Adrenal gland (tissue), 5 donors: ENCODE data around the gene DKK3.

Source experiments
- POLR2A ChIP-seq, 2 donors: fragments of 450-650 bp; IDR thresholded peaks; one replicate each; pipeline ENCODE4 v1.6.1; 2017; ENCODE audit warnings: antibody characterized with exemption in 2 of 2, mild to moderate bottlenecking in 2 of 2, moderate library complexity in 1 of 2
- TF ChIP-seq, protein P1 (sequence below), 6 experiments: fragments of 450-650 bp in 4 of 6; fragments of 200-600 bp in 2 of 6; sonication (generic) in 1 of 6; IDR thresholded peaks; 1 replicate in 5 of 6; 2 replicates in 1 of 6; pipeline versions ENCODE4 v1.5.1 to v1.8.0; 2016 to 2021; ENCODE audit warnings: antibody characterized with exemption in 6 of 6, mild to moderate bottlenecking in 2 of 6, moderate library complexity in 1 of 6
- donor health status: DM: no; HTN: no; CAD: no.

DNA sequence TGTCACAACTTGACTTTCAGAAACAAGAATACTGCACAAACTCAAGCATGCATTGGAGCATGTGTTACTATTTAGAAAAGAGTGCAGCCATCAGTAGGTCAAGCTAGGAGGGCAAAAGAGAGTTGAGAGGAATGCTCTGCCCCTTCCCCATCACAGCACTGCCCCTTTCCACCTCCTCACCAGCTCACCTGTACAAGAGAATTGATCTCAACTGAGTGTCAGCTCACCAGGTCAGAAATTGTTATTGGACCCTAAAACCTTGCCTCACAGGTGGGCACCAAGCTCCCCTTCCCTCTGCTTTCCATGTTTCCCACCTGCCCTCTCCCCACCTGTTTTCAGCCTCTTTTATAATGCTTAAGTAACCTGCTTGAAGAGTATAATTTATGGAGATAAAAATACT lies 48.8 kb downstream of the DKK3 start:
- TF ChIP-seq, protein P1, sequence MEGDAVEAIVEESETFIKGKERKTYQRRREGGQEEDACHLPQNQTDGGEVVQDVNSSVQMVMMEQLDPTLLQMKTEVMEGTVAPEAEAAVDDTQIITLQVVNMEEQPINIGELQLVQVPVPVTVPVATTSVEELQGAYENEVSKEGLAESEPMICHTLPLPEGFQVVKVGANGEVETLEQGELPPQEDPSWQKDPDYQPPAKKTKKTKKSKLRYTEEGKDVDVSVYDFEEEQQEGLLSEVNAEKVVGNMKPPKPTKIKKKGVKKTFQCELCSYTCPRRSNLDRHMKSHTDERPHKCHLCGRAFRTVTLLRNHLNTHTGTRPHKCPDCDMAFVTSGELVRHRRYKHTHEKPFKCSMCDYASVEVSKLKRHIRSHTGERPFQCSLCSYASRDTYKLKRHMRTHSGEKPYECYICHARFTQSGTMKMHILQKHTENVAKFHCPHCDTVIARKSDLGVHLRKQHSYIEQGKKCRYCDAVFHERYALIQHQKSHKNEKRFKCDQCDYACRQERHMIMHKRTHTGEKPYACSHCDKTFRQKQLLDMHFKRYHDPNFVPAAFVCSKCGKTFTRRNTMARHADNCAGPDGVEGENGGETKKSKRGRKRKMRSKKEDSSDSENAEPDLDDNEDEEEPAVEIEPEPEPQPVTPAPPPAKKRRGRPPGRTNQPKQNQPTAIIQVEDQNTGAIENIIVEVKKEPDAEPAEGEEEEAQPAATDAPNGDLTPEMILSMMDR (IDR thresholded peaks at IDR 0.05): no peak
- TF ChIP-seq POLR2A (IDR thresholded peaks at IDR 0.05): no peak
